GM21367 (cell line): ENCODE data around the gene CEP128.

ENCODE experiments used
- ATAC-seq: cut with Tn5 transposase; IDR thresholded peaks from one replicate; pipeline ENCODE4 v1.9.1; 2021; ENCODE audit not compliant: unreplicated experiment

CEP128 gene

GRCh38 chr14:80906336-80906735 is 35.2 kb downstream of the CEP128 start:
- ATAC-seq = no peak

DNA sequence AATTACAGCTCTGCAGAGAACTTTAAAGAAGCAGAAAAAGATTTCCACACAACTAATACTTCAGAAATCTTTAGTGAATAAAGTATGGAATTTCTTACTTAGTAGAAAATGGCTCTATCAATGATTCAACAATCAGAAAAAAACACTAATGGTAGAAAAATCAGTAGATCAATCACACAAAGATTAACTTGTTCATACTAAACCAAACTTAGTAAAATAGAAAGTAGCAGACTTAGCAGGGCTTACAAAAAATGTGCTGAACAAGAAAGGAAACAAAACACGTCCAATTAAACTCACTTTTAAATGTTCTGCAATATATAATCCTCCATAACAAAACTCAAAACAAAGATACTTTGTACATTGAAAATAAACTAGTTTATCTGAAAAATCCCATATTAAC is 38.9 kb downstream of the CEP128 start:
- no peak for ATAC-seq

DNA sequence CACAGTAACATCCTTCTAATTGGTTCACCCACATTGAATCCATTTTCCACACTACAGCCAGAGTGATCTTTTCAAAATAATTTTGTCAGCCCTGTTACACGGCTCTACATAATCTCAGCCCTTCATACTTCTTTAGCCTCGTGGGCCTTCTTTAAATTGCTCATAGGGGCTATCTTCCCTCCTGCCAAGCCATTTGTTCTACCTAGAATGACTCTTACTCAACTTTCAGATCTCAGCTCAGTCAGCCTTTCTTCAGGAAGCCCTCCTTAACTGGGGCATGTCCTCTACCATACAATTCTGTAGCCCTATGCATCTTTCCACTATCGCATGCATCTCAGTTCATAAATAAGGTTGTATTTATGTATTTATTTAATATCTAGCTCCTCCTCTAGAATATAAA is 39.7 kb downstream of the CEP128 start:
- no peak for ATAC-seq

DNA sequence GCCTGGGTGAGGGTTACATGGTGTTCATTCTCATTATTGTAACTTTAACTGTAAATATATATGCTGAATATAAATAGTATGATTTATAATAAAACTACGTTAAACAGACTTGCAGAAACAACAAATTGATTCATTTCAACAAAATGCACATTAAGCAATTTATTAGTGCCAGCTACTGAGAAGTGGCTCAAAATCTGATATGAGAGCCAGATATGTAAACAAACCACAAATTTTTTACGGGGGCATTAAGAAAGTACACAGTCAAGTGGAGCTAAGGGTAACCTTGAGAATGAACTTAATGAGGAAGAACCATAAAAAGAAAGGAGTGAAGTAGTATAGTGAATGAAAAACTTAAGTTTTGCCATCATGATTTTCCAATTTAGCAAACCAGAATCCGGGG is 40.3 kb downstream of the CEP128 start:
- no peak for ATAC-seq

DNA sequence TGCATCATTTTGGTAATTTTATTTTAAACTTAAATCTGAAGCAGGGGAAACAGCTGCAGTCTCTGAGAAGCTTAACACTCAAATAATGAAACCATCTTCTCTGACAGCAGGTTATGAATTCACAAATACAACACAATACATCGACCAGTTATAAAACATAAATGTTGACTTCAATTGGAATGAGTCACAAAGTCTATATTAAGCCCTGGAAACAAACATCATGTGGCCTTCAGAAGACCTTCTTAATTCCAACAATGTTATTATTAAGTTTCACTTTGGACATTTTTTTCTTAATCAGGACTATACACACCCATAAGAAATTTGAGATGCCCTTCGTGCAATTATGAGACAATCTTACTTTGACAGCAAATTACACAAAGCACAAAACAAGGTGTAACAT is 68.9 kb downstream of the CEP128 start:
- no peak for ATAC-seq

- no peak for ATAC-seq
Measured at GRCh38 chr14:80868260-80868659, 73.3 kb downstream of the CEP128 start.

DNA sequence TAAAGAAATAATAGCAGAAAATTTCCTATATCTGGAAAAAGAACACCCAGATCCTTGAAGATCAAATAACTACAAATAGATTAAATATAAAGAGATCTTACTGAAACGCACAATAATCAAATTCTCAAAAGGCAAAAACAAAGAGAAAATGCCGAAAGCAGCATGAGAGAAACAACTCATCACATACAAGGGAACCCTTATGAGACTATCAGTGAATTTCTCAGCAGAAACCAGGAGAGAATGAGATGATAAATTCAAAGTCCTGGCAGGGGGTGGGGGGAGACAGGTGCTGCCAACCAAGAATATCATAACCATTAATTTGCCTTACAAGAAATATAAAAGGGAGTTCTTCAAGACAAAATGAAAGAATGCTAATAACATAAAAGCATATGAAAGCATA is 73.7 kb downstream of the CEP128 start:
- no peak for ATAC-seq

GRCh38 chr14:80867091-80867490 is 74.4 kb downstream of the CEP128 start:
- no peak for ATAC-seq

- ATAC-seq = no peak
Measured at GRCh38 chr14:80865565-80865964, 76.0 kb downstream of the CEP128 start.

GRCh38 chr14:80862983-80863382 is 78.6 kb downstream of the CEP128 start:
- ATAC-seq = no peak

DNA sequence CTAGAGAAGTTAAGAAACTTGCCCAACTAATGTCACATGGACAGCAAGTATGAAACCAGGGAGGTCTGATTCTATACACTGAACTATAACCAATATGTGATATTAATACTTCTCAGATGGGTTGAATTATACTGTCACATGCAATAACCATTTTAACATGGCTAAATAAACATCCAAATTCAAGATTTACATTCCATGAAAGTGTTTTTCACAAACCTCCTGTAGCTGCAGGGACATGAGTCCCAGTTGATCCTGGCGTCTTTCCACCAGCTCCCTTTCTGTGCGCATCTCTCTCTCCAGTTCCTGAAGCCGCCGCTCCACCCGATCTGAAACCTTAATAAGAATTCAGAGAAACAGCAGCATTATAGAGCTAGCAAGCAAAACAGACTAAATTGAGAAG is 79.0 kb downstream of the CEP128 start:
- ATAC-seq = no peak

GRCh38 chr14:80850197-80850814 is 91.2 kb downstream of the CEP128 start:
- ATAC-seq = peak; percentile 56

DNA sequence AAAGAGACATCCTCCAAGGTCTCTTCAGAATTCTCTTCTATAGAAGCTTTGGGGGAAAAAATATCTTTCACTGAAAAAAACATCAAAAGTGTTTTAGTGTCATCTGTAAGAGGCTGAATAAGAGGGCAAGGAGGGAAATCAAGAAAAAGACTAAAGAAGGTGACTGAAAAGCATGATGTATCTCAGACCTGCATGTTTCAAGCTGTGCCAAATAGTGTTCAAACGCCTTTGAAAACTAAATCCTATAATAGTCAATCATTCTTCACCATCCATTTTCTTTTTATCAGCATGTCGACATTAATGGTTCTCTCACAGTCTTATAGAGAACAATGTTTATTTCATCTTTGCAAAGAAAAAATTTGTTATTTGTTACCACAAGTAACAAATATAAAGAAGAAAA is 94.5 kb downstream of the CEP128 start:
- no peak for ATAC-seq

DNA sequence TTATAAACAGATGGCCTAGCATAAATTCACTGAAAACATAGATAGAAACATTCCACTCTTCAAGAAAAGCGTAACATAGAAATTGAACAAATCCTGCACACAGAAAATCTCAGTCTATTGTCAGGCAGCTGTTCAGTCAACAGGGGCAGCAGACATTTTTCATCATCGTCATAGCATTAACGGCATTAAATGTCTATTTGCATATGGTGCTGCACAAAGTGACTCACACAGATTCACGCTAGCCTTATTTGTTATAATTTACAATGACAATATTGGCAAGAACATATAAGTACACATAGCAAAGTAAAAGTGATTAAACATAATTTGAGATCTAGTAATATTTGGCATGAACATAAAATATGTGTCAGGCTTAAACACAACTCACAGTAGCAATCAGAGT is 95.7 kb downstream of the CEP128 start:
- ATAC-seq = no peak

- ATAC-seq = no peak
Measured at GRCh38 chr14:80844872-80845271, 96.7 kb downstream of the CEP128 start.

DNA sequence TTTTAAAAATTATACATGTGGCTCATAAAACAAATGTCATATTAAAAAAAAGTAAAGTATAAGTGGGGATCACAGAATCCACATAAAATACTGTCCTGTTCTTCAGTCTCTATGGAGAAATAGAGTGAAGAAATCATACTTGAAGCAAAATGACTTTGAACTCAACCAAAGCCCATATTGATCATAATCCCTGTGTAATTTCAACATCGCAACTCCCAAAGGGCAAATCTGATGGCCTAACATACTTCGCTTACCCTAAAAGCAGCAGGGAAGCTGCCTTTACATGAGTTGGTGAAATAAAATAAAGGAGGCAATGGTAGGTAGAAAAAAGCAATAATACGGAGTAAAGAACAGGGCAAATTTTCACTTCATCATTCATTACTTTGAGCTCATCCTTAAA is 101.8 kb downstream of the CEP128 start:
- no peak for ATAC-seq

- ATAC-seq = no peak
Measured at GRCh38 chr14:80809663-80810062, 131.9 kb downstream of the CEP128 start.

DNA sequence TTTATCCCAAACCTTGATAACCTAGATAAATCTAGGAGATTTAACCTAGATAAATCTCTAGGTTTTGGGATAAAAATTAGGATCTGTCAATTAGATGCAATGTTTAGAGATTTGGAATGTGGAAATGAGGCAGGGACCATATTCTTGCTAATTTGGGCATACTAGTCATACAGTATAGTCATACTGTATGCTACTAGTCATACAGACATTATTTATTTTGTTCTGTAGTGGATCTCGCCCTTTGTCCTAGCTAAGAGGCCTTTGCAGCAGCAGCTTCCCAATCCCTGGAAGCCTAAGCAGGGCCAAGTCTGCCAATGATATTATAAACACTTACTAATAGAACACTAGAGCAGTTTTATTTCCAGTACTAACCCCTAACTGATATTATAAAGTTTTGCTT is 136.4 kb downstream of the CEP128 start:
- ATAC-seq = no peak

GRCh38 chr14:80798878-80799277 is 142.7 kb downstream of the CEP128 start:
- ATAC-seq = no peak

GRCh38 chr14:80798211-80798610 is 143.3 kb downstream of the CEP128 start:
- ATAC-seq = no peak

DNA sequence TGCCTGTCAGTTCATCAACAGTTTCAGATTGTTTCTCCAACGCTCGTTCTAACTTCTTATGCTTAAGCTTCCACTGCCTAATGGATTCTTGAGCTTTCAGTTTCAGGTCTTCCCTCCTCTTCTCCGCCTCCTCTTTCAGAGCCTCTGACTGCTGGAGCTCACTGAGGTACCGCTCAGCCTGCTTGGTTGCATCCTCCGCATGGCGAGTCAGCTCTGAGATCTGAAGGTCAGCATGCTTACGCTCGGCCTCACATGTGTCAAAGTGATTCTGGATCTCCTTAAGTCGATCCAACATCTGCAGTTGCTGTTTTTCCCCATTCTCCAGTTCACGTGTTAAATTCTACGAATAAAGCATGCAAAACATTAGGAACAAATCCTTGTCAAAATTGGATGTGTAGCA is 148.8 kb downstream of the CEP128 start:
- ATAC-seq = no peak

DNA sequence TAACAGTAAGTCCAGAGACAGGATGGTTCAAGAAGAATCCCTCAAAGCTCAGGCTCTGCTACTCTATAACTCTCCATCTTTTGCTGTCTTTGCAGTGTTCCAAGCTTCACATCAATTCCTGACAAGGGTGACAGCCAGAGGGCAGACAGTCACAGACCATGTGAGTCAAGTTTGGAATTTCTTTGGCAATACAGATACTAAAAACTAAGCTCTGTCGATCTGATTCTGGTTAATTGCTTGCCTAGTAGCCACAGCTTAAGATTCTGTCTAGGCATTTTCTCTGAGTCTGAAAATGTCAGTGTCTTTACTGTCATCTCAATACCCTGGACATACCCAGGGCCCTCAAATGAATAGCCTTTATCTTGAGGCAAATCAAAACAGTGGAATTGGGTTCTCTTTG is 153.7 kb downstream of the CEP128 start:
- ATAC-seq = no peak

DNA sequence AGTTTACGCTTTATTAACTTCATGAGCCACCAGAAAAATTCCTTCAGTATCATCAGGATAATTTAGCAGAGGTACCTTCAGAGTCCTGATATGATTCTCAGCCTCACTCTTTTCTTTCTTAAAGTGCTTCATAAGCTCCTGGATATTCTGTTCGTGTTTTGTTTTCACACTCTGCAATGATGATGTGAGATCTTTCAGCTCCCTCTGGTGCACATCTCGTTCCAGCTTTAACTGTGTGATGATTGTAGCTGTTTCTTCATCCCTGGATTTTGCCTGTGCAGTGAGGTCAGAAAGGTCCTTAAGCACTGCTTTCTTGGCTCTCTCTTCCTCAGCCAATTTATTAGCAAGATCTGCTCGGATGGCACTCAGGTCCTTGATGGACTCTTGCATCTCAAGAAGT is 156.7 kb downstream of the CEP128 start:
- no peak for ATAC-seq

GRCh38 chr14:80781972-80782367 is 159.6 kb downstream of the CEP128 start:
- no peak for ATAC-seq
